IMR-90 (cell line): ENCODE measurements around the gene TOR3A. TPM values are rescaled to one million over a fixed set of nuclear protein-coding genes. Genes with fewer than 3 reads are reported as not detected.

ENCODE experiments used
- ATAC-seq: fragments of 200-7000 bp; cut with Tn5 transposase; 2 replicates; pipeline ENCODE4 v1.9.1; 2020; ENCODE audit warnings: low read depth, mild to moderate bottlenecking, moderate library complexity
- BruUV-seq: library from RNA; stranded (reverse); fragments of 400-500 nt; replicated peaks from 2 replicates; lab custom pipeline; 2021; lab: Mats Ljungman, UMichigan
- CTCF ChIA-PET: fragments of 300-600 bp; formaldehyde crosslinking; extraction: SDS; loops from one replicate; lab custom pipeline; 2021; ENCODE audit warnings: antibody characterized with exemption; lab: Yijun Ruan, JAX
- POLR2A ChIA-PET: fragments of 300-600 bp; sonication (Branson Sonifier 250); formaldehyde crosslinking; loops from one replicate; lab custom pipeline; 2022; ENCODE audit warnings: antibody characterized with exemption; ENCODE audit not compliant: unreplicated experiment; lab: Charles Lee
- DNase-seq: peaks from one replicate; pipeline ENCODE4 v3.0.0; 2013
- H2AFZ ChIP-seq: replicated peaks from 2 replicates; pipeline ENCODE3; 2013; ENCODE audit warnings: low read length, mild to moderate bottlenecking; ENCODE audit not compliant: poor library complexity
- H2AK5ac ChIP-seq: 2 replicates; pipeline ENCODE4 v1.6.1; 2013; ENCODE audit warnings: low read depth, low read length, inconsistent platforms
- H2AK9ac ChIP-seq: replicated peaks from 2 replicates; pipeline ENCODE3; 2013; ENCODE audit warnings: mild to moderate bottlenecking, low read depth, low read length, moderate library complexity; ENCODE audit not compliant: poor library complexity
- H2BK120ac ChIP-seq: 2 replicates; pipeline ENCODE4 v1.6.1; 2013; ENCODE audit warnings: low read depth, low read length, inconsistent platforms
- H2BK15ac ChIP-seq: 3 replicates; pipeline ENCODE4 v1.6.1; 2013; ENCODE audit warnings: low read depth, low read length, inconsistent platforms
- H2BK20ac ChIP-seq: 2 replicates; pipeline ENCODE4 v1.6.1; 2013; ENCODE audit warnings: low read depth, mild to moderate bottlenecking, inconsistent platforms, low read length, moderate library complexity
- H2BK5ac ChIP-seq: 2 replicates; pipeline ENCODE4 v1.6.1; 2013; ENCODE audit warnings: mild to moderate bottlenecking, low read depth, low read length, inconsistent platforms; ENCODE audit not compliant: poor library complexity, severe bottlenecking
- H3K14ac ChIP-seq: replicated peaks from 2 replicates; pipeline ENCODE4 v1.6.1; 2013; ENCODE audit warnings: low read depth, low read length, inconsistent platforms
- H3K18ac ChIP-seq: 2 replicates; pipeline ENCODE4 v1.6.1; 2013; ENCODE audit warnings: low read depth, low read length, control low read depth
- H3K23ac ChIP-seq: 2 replicates; pipeline ENCODE4 v1.6.1; 2013; ENCODE audit warnings: low read depth, low read length, inconsistent platforms
- H3K27ac ChIP-seq: 2 replicates; pipeline ENCODE4 v1.5.1; 2013; ENCODE audit warnings: mild to moderate bottlenecking, control low read depth, low read length; ENCODE audit not compliant: insufficient read depth
- H3K27me3 ChIP-seq: 2 replicates; pipeline ENCODE4 v1.6.1; 2013; ENCODE audit warnings: low read length; ENCODE audit not compliant: control insufficient read depth, insufficient read depth
- H3K36me3 ChIP-seq: 2 replicates; pipeline ENCODE4 v1.6.1; 2013; ENCODE audit warnings: low read length, mixed read lengths; ENCODE audit not compliant: control insufficient read depth, insufficient read depth
- H3K4ac ChIP-seq: 2 replicates; pipeline ENCODE4 v1.6.1; 2013; ENCODE audit warnings: low read depth, low read length, inconsistent platforms
- H3K4me1 ChIP-seq: 2 replicates; pipeline ENCODE4 v1.6.1; 2013; ENCODE audit warnings: low read length, mixed read lengths; ENCODE audit not compliant: control insufficient read depth, insufficient read depth
- H3K4me2 ChIP-seq: 2 replicates; pipeline ENCODE4 v1.6.1; 2013; ENCODE audit warnings: low read depth, mild to moderate bottlenecking, control low read depth, low read length, moderate library complexity
- H3K4me3 ChIP-seq: 2 replicates; pipeline ENCODE4 v1.5.1; 2013; ENCODE audit warnings: low read depth, mild to moderate bottlenecking, control low read depth, low read length, moderate library complexity; ENCODE audit not compliant: insufficient read depth
- H3K56ac ChIP-seq: 2 replicates; pipeline ENCODE4 v1.6.1; 2013; ENCODE audit warnings: low read length, inconsistent platforms; ENCODE audit not compliant: insufficient read depth; ENCODE audit errors: extremely low read depth
- H3K79me1 ChIP-seq, 2 experiments: 2 replicates each; pipeline ENCODE4 v1.6.1; 2013; ENCODE audit warnings: low read length in 2 of 2, inconsistent platforms in 1 of 2, low read depth in 1 of 2
- H3K9ac ChIP-seq: 2 replicates; pipeline ENCODE4 v1.6.1; 2013; ENCODE audit warnings: low read depth, low read length, control low read depth
- H3K9me1 ChIP-seq: 2 replicates; pipeline ENCODE4 v1.6.1; 2013; ENCODE audit warnings: low read length, inconsistent platforms; ENCODE audit not compliant: insufficient read depth
- H3K9me3 ChIP-seq: 2 replicates; pipeline ENCODE4 v1.6.1; 2013; ENCODE audit warnings: low read length; ENCODE audit not compliant: control insufficient read depth, insufficient read depth
- H4K20me1 ChIP-seq: 2 replicates; pipeline ENCODE4 v1.6.1; 2013; ENCODE audit warnings: low read length, inconsistent platforms; ENCODE audit not compliant: insufficient read depth
- H4K5ac ChIP-seq: 2 replicates; pipeline ENCODE4 v1.6.1; 2013; ENCODE audit warnings: mild to moderate bottlenecking, low read depth, low read length, control low read depth
- H4K8ac ChIP-seq, 2 experiments: 2 replicates each; pipeline ENCODE4 v1.6.1; 2013; ENCODE audit warnings: low read depth in 2 of 2, low read length in 2 of 2, control low read depth in 1 of 2, inconsistent platforms in 1 of 2
- H4K91ac ChIP-seq: 2 replicates; pipeline ENCODE4 v1.6.1; 2013; ENCODE audit warnings: low read depth, low read length, inconsistent platforms; ENCODE audit not compliant: insufficient read depth
- CEBPB ChIP-seq: IDR thresholded peaks from 2 replicates; pipeline ENCODE4 v1.6.1; 2012; ENCODE audit warnings: low read depth, low read length, improper control_type of control experiment
- NFE2L2 ChIP-seq: fragments of 150-350 bp; IDR thresholded peaks from 2 replicates; pipeline ENCODE4 v1.6.1; 2016; ENCODE audit warnings: low read depth, mild to moderate bottlenecking, low read length
- WGBS, 2 experiments: methylation state at CpG; one replicate each; pipeline versions ENCODE4 v1.1.5 to v1.1.7; 2013; ENCODE audit warnings: missing lambda C conversion rate in 2 of 2; ENCODE audit not compliant: insufficient read length in 1 of 2; ENCODE audit errors: extremely low coverage in 2 of 2; 5-methylcytosine and 5-hydroxymethylcytosine counted together
- dilution Hi-C: fragments of 300-500 bp; cut with HindIII; formaldehyde crosslinking; loops from one replicate; pipeline ENCODE4 v1.14.3; 2018; ENCODE audit warnings: low sequenced_read_pairs; ENCODE audit not compliant: unreplicated experiment
- in situ Hi-C: fragments of 300-500 bp; cut with MboI; formaldehyde crosslinking; loops from 3 replicates; pipeline ENCODE4 v1.14.3; 2019; ENCODE audit warnings: low sequenced_read_pairs, inconsistent platforms, mixed read lengths
- intact Hi-C: fragments of 100-400 bp; cut with micrococcal nuclease; formaldehyde crosslinking; loops from 2 replicates; pipeline ENCODE4 v1.10.0; 2022
- polyA plus RNA-seq, 3 experiments: library from polyadenylated mRNA; depleted of rRNA; stranded (reverse); fragments of >200 nt; gene quantifications; 2 replicates each; pipeline ENCODE4 v1.2.3, GENCODE V29; 2012; ENCODE audit warnings: low replicate concordance in 1 of 3
- total RNA-seq: library from RNA; depleted of rRNA; stranded (reverse); fragments of >200 nt; gene quantifications from 2 replicates; pipeline ENCODE4 v1.2.3, GENCODE V29; 2012
- TF ChIP-seq, protein P1 (sequence below): fragments of 150-350 bp; IDR thresholded peaks from 2 replicates; pipeline ENCODE4 v1.6.1; 2016; ENCODE audit warnings: low read depth, mild to moderate bottlenecking, low read length, moderate library complexity, borderline replicate concordance

Gene TOR3A
- total and polyA plus RNA-seq, 2 of the 4 experiments (the other 2 are of a cell fraction) = 16.8 to 22.2 TPM

DNA sequence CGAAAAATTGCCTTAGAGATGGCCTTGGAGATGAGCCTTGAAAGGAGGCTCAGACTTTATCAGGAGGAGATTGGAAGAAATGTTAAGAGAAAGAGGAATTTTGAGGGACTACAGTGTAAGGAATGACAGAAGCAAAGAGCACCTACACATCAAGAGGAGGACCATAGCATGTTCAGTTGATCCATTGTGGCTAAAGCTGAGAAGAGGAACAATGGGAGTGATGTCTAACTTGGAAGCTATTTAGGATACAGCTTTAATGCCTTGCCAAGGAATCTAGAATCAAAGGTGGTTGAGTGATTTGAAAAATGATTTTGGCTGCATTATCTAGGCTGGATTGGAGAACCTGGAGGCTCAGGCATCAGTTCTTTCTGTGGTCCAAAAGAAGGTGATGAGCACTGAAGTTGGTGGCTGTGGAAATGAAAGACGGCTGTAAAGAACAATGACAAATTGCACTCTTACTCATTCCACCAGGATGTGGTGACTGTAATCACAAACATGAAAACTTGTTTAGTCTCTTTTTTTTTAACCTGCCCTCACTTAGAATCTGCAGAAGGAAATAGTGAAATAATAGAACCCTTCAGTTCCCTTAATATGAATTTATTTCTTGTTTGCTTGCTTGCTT, 44.9 kb upstream of the TOR3A start (continued):
- no peak for TF ChIP-seq NFE2L2

DNA sequence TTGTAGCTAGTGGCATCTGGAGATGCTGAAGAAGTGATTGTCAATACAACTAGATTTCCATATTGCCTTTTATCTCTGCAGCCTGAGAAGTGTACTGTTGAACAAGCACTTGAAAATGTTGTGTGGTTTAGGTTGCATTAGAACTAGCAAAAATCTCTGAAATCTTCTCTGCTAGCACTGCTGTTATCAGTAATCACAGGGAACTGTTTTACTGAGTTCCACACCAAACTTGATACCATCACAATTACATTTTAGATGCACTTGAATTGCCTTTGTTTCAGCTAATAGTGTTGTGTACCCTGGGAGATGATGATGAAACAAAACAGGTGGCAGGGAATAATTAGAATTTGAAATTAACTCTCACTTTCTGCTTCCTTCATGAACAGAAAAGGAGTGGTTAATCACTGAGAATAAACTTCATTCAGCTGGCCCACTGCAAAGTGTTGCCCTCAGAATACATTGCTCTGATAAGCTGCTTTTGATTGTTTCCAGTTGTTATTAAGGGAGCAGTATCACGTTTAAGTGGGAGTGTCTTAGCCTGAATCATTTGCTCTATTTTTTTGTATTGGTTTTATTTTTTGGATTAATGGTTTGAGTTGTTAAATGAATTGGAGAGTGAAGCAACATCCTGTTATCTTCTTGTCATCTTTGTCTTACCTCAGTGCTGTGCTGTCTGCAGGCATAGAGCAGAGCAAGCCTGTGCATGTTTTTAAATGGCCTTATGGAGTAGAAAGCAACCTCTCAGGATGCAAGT, 43.2 kb upstream of the TOR3A start:
- no peaks in the 10 kb centered on the region for H3K27me3 ChIP-seq
- peaks cover 47% of the 10 kb centered on the region for H4K20me1 ChIP-seq
- CTCF ChIA-PET = no interaction called here

More for the DNA sequence above, 43.2 kb upstream of the TOR3A start:
- H2BK120ac ChIP-seq = no peak overlapping the region; the same call in 1 of the 2 replicates
- no TSS peak for BruUV-seq
- no peak overlapping the region for H3K4me3 ChIP-seq
- POLR2A ChIA-PET = no interaction called here
- H2AFZ ChIP-seq = no peak overlapping the region
- dilution Hi-C loops (no loop called here), in situ Hi-C loops (no loop called here), intact Hi-C loops (no loop called here)
- H3K4ac ChIP-seq = no peak overlapping the region
- H3K36me3 ChIP-seq = no peaks in the 10 kb centered on the region
- no peak overlapping the region; the same call in 1 of the 2 replicates for H3K23ac ChIP-seq
- no peak overlapping the region for H3K56ac ChIP-seq
- H3K79me1 ChIP-seq = peaks cover 44 to 64% of the 10 kb centered on the region in 2 experiments
- no peak overlapping the region for H4K8ac ChIP-seq
- no CpG with 5 or more reads among the region's 1 CpG for WGBS, 2 experiments
- H3K9ac ChIP-seq = no peak overlapping the region
- ATAC-seq (no peak), DNase-seq (no peak)
- H3K14ac ChIP-seq = no peak overlapping the region
- no peak overlapping the region for H2AK5ac ChIP-seq
- H3K4me1 ChIP-seq = peaks cover 26% of the 10 kb centered on the region
- 0 out of 2 replicates have a peak overlapping the region, but pooled peaks have one; percentile 8 for H2BK20ac ChIP-seq
- H2BK15ac ChIP-seq = 0 out of 3 replicates have a peak overlapping the region, but pooled peaks have one; percentile 9
- no peak overlapping the region for H3K27ac ChIP-seq
- peaks cover 20% of the 10 kb centered on the region for H3K9me1 ChIP-seq
- peak overlapping the region; percentile 3; the same call in 1 of the 2 replicates for H4K91ac ChIP-seq
- peak overlapping the region; percentile 2; the same call in 1 of the 2 replicates for H3K4me2 ChIP-seq
- H2BK5ac ChIP-seq = no peak overlapping the region
- H3K18ac ChIP-seq = peak overlapping the region; percentile 63; the same call in 1 of the 2 replicates
- peak overlapping the region; percentile 2; the same call in 1 of the 2 replicates for H4K5ac ChIP-seq
- no peaks in the 10 kb centered on the region for H3K9me3 ChIP-seq
- TF ChIP-seq CEBPB = 0 out of 2 replicates have a peak, but pooled peaks have one; percentile 8
- TF ChIP-seq, protein P1, sequence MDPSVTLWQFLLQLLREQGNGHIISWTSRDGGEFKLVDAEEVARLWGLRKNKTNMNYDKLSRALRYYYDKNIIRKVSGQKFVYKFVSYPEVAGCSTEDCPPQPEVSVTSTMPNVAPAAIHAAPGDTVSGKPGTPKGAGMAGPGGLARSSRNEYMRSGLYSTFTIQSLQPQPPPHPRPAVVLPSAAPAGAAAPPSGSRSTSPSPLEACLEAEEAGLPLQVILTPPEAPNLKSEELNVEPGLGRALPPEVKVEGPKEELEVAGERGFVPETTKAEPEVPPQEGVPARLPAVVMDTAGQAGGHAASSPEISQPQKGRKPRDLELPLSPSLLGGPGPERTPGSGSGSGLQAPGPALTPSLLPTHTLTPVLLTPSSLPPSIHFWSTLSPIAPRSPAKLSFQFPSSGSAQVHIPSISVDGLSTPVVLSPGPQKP = no peak
- no peak overlapping the region for H2AK9ac ChIP-seq
